ENCODE data around the gene FTH1. TPM values are rescaled to one million over a fixed set of nuclear protein-coding genes. Genes with fewer than 3 reads are reported as not detected.

Gene FTH1
- total and polyA plus RNA-seq, 2 of the 13 experiments (the other 11 are each of a cell fraction or from before 2014, with no cell fraction given): 607 to 760 TPM

- TF ChIP-seq, protein P1, sequence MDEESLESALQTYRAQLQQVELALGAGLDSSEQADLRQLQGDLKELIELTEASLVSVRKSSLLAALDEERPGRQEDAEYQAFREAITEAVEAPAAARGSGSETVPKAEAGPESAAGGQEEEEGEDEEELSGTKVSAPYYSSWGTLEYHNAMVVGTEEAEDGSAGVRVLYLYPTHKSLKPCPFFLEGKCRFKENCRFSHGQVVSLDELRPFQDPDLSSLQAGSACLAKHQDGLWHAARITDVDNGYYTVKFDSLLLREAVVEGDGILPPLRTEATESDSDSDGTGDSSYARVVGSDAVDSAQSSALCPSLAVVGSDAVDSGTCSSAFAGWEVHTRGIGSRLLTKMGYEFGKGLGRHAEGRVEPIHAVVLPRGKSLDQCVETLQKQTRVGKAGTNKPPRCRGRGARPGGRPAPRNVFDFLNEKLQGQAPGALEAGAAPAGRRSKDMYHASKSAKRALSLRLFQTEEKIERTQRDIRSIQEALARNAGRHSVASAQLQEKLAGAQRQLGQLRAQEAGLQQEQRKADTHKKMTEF (CRISPR knock-in tag; IDR thresholded peaks at IDR 0.05): 0 out of 2 replicates have a peak, but pooled peaks have one; percentile 29
- no peak for TF ChIP-seq SNAI1 (CRISPR knock-in tag; IDR thresholded peaks at IDR 0.05; ENCODE audit: borderline replicate concordance)
- TF ChIP-seq TRIM24 (CRISPR knock-in tag; IDR thresholded peaks at IDR 0.05): no peak
- TF ChIP-seq SMARCE1 (IDR thresholded peaks at IDR 0.05; ENCODE audit: borderline replicate concordance): no peak
- TF ChIP-seq SP4 (CRISPR knock-in tag; IDR thresholded peaks at IDR 0.05): peak; percentile 47; the same call in 1 of the 2 replicates
- no peak for TF ChIP-seq ZNF510 (CRISPR knock-in tag; IDR thresholded peaks at IDR 0.05; ENCODE audit: low read depth)
- TF ChIP-seq GFI1 (CRISPR knock-in tag; IDR thresholded peaks at IDR 0.05; ENCODE audit: borderline replicate concordance): no peak
- TF ChIP-seq, protein P2, sequence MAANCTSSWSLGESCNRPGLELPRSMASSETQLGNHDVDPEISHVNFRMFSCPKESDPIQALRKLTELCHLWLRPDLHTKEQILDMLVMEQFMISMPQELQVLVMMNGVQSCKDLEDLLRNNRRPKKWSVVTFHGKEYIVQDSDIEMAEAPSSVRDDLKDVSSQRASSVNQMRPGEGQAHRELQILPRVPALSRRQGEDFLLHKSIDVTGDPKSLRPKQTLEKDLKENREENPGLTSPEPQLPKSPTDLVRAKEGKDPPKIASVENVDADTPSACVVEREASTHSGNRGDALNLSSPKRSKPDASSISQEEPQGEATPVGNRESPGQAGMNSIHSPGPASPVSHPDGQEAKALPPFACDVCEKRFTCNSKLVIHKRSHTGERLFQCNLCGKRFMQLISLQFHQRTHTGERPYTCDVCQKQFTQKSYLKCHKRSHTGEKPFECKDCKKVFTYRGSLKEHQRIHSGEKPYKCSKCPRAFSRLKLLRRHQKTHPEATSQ (CRISPR knock-in tag; IDR thresholded peaks at IDR 0.05; ENCODE audit: borderline replicate concordance): no peak
- peak; percentile 42; the same call in 1 of the 2 replicates for TF ChIP-seq IRX3 (CRISPR knock-in tag; IDR thresholded peaks at IDR 0.05; ENCODE audit: borderline replicate concordance, low read depth)
- peak; percentile 76 for TF ChIP-seq FOXA3 (CRISPR knock-in tag; IDR thresholded peaks at IDR 0.05)
- TF ChIP-seq ZSCAN21 (CRISPR knock-in tag; IDR thresholded peaks at IDR 0.05; ENCODE audit: borderline replicate concordance): no peak; the same call in 1 of the 2 replicates
- no peak for TF ChIP-seq ZNF414 (CRISPR knock-in tag; IDR thresholded peaks at IDR 0.05)
- TF ChIP-seq ZNF207 (IDR thresholded peaks at IDR 0.05; ENCODE audit: borderline replicate concordance): no peak
- TF ChIP-seq ZSCAN22 (CRISPR knock-in tag; IDR thresholded peaks at IDR 0.05): no peak
- TF ChIP-seq MAFK (conservative IDR thresholded peaks at IDR 0.05 in 1 of 2, IDR thresholded peaks at IDR 0.05 in 1 of 2; ENCODE audit: low read length in 2 of 2): peak in 1 of 2 experiments; percentile 46; a peak in 2 of 4 replicates
- TF ChIP-seq GMEB2 (CRISPR knock-in tag; IDR thresholded peaks at IDR 0.05; ENCODE audit: low read depth): no peak
- no peak for TF ChIP-seq FOXA1 (IDR thresholded peaks at IDR 0.05)
- peak; percentile 78 for TF ChIP-seq FOXA1 (CRISPR knock-in tag; IDR thresholded peaks at IDR 0.05)
- peak; percentile 44; the same call in 1 of the 2 replicates for TF ChIP-seq YEATS2 (CRISPR knock-in tag; IDR thresholded peaks at IDR 0.05; ENCODE audit: borderline replicate concordance)
- TF ChIP-seq ESRRA (CRISPR knock-in tag; IDR thresholded peaks at IDR 0.05; ENCODE audit: low read depth): no peak
- TF ChIP-seq, protein P3, sequence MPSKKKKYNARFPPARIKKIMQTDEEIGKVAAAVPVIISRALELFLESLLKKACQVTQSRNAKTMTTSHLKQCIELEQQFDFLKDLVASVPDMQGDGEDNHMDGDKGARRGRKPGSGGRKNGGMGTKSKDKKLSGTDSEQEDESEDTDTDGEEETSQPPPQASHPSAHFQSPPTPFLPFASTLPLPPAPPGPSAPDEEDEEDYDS (CRISPR knock-in tag; IDR thresholded peaks at IDR 0.05): peak; percentile 28; the same call in 1 of the 2 replicates
- TF ChIP-seq ZNF232 (CRISPR knock-in tag; IDR thresholded peaks at IDR 0.05; ENCODE audit: borderline replicate concordance): no peak
- 0 out of 2 replicates have a peak, but pooled peaks have one; percentile 12 for TF ChIP-seq ZMYM4 (CRISPR knock-in tag; IDR thresholded peaks at IDR 0.05)
- TF ChIP-seq ELF3 (CRISPR knock-in tag; IDR thresholded peaks at IDR 0.05): peak; percentile 23; the same call in 1 of the 2 replicates
Measured at GRCh38 chr11:61974766-61975631, 7.6 kb upstream of the FTH1 start (continued).

All from HepG2 (cell line).